GM12875 (cell line): ENCODE data around the gene RIC8A.
A peak's percentile ranks its signal among the peaks of the same experiment; 100 is the strongest.

Experiments
- H3K4me3 ChIP-seq: one replicate; pipeline ENCODE4 v1.5.1; 2011; ENCODE audit warnings: low read depth, low read length, control low read depth
- CTCF ChIP-seq: IDR thresholded peaks from 2 replicates; pipeline ENCODE4 v1.5.1; 2011; ENCODE audit warnings: low read depth, mild to moderate bottlenecking, control low read depth, inconsistent platforms, low read length, moderate library complexity, borderline replicate concordance; ENCODE audit not compliant: insufficient read depth

RIC8A gene

GRCh38 chr11:202490-202889 lies 5.0 kb upstream of the RIC8A start:
- TF ChIP-seq CTCF: no peak
- no peak overlapping the region for H3K4me3 ChIP-seq

GRCh38 chr11:203056-203944 lies 4.2 kb upstream of the RIC8A start:
- TF ChIP-seq CTCF: no peak
- no peak overlapping the region for H3K4me3 ChIP-seq

GRCh38 chr11:203945-204586 lies 3.4 kb upstream of the RIC8A start:
- H3K4me3 ChIP-seq: no peak overlapping the region
- no peak for TF ChIP-seq CTCF

- TF ChIP-seq CTCF: no peak
- H3K4me3 ChIP-seq: no peak overlapping the region
Observed at GRCh38 chr11:204587-205109, 2.9 kb upstream of the RIC8A start.

- H3K4me3 ChIP-seq: no peak overlapping the region
- no peak for TF ChIP-seq CTCF
Observed at GRCh38 chr11:205221-206001, 2.1 kb upstream of the RIC8A start.

GRCh38 chr11:206002-206384 lies 1.5 kb upstream of the RIC8A start:
- H3K4me3 ChIP-seq: peak overlapping the region; percentile 98
- TF ChIP-seq CTCF: no peak
